Natural killer cell (primary cell): Measurements from ENCODE around the gene PRSS53. TPM values are rescaled to one million over a fixed set of nuclear protein-coding genes. Genes with fewer than 3 reads are reported as not detected.

Source experiments
- ATAC-seq, 3 donors: fragments of 150-1000 bp in 2 of 3; fragments of 200-7000 bp in 1 of 3; cut with Tn5 transposase; 1 replicate in 1 of 3; 2 replicates in 2 of 3; pipeline ENCODE4 v1.10.0; 2021; ENCODE audit warnings: mild to moderate bottlenecking in 2 of 3, moderate library complexity in 2 of 3
- DNase-seq, 2 donors: peaks; one replicate each; pipeline versions ENCODE4 v3.0.0 to v3.0.0-alpha.2; 2013 to 2021; ENCODE audit warnings: mixed read lengths in 1 of 2
- H3K27ac ChIP-seq: one replicate; pipeline ENCODE4 v1.5.1; 2013; ENCODE audit warnings: mild to moderate bottlenecking, low read length
- H3K27me3 ChIP-seq: one replicate; pipeline ENCODE4 v1.6.1; 2013; ENCODE audit warnings: low read length; ENCODE audit not compliant: control insufficient read depth, insufficient read depth
- H3K36me3 ChIP-seq: one replicate; pipeline ENCODE4 v1.6.1; 2013; ENCODE audit warnings: low read length; ENCODE audit not compliant: control insufficient read depth, insufficient read depth
- H3K4me1 ChIP-seq: one replicate; pipeline ENCODE4 v1.6.1; 2013; ENCODE audit warnings: low read length; ENCODE audit not compliant: control insufficient read depth, insufficient read depth
- H3K4me3 ChIP-seq: one replicate; pipeline ENCODE4 v1.5.1; 2013; ENCODE audit warnings: low read length
- H3K9me3 ChIP-seq: one replicate; pipeline ENCODE4 v1.6.1; 2013; ENCODE audit warnings: low read length; ENCODE audit not compliant: control insufficient read depth, insufficient read depth
- H3K27ac Mint-ChIP-seq, 2 donors: one replicate each; pipeline ENCODE4 v1.8.0; 2022; ENCODE audit warnings: mild to moderate bottlenecking in 2 of 2, mixed read lengths in 2 of 2, moderate library complexity in 1 of 2
- H3K27me3 Mint-ChIP-seq, 2 donors: one replicate each; pipeline ENCODE4 v1.8.0; 2022; ENCODE audit warnings: low read depth in 2 of 2, mixed read lengths in 2 of 2
- H3K36me3 Mint-ChIP-seq: one replicate; pipeline ENCODE4 v1.8.0; 2022; ENCODE audit warnings: mixed read lengths
- H3K4me1 Mint-ChIP-seq, 2 donors: one replicate each; pipeline ENCODE4 v1.8.0; 2022; ENCODE audit warnings: mixed read lengths in 2 of 2
- H3K4me3 Mint-ChIP-seq: one replicate; pipeline ENCODE4 v1.8.0; 2022; ENCODE audit warnings: mild to moderate bottlenecking, moderate library complexity, mixed read lengths
- H3K9me3 Mint-ChIP-seq, 2 donors: one replicate each; pipeline ENCODE4 v1.8.0; 2022; ENCODE audit warnings: mixed read lengths in 2 of 2
- CTCF ChIP-seq: fragments of 200-600 bp; IDR thresholded peaks from one replicate; pipeline ENCODE4 v1.8.0; 2022; ENCODE audit warnings: antibody characterized with exemption
- WGBS: methylation state at CpG from one replicate; pipeline ENCODE4 v1.1.7; 2013; ENCODE audit warnings: missing lambda C conversion rate; ENCODE audit not compliant: insufficient coverage; 5-methylcytosine and 5-hydroxymethylcytosine counted together
- intact Hi-C: fragments of 100-400 bp; cut with micrococcal nuclease; formaldehyde crosslinking; loops from one replicate; pipeline ENCODE4 v1.14.2; 2022
- total RNA-seq, 4 donors: library from RNA; stranded (reverse); fragments of 120-200 nt in 1 of 4; gene quantifications; one replicate each; pipeline versions ENCODE4 v1.2.3 to v1.2.4, GENCODE V29; 2013 to 2022

PRSS53 gene
- total RNA-seq, 3 donors from 2014 or later (not counting 1 experiment from before 2014, with no cell fraction given), result 4.3 to 7.4 (median 5.1) TPM

DNA sequence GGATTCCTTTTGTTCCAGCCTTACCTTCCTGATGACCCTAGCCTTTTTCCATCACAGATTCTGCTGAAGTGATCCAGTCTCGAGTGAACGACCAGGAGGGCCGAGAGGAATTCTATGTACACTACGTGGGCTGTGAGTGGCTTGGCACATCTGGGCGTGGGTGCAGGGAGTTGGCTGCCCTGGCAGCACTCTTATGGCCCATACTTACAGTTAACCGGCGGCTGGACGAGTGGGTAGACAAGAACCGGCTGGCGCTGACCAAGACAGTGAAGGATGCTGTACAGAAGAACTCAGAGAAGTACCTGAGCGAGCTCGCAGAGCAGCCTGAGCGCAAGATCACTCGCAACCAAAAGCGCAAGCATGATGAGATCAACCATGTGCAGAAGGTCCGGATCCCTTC is 31.4 kb upstream of the PRSS53 start:
- no peak for ATAC-seq
- Histone ChIP-seq H3K36me3 (peaks cover 35% of the 10 kb centered on the region), H3K4me1 (peaks cover 22% of the 10 kb centered on the region), H3K9me3 (no peaks in the 10 kb centered on the region), H3K4me3 (no peak overlapping the region), H3K27ac (no peak overlapping the region), H3K27me3 (no peaks in the 10 kb centered on the region)
- no peak for DNase-seq
- 97% methylated on average over 16 of the region's 16 CpGs for WGBS
- peaks cover 12 to 13% of the 10 kb centered on the region in 2 donors for H3K4me1 Mint-ChIP-seq
- intact Hi-C loops, result no loop called here
- H3K27me3 Mint-ChIP-seq, result no peaks in the 10 kb centered on the region
- no peaks in the 10 kb centered on the region for H3K9me3 Mint-ChIP-seq
- H3K27ac Mint-ChIP-seq, result peak overlapping the region in 1 of 2 donors; percentile 47
- no peak for TF ChIP-seq CTCF
- no peak overlapping the region for H3K4me3 Mint-ChIP-seq
- H3K36me3 Mint-ChIP-seq, result peaks cover 11% of the 10 kb centered on the region

- Mint-ChIP-seq H3K9me3 (no peaks in the 10 kb centered on the region), H3K4me3 (peak overlapping the region; percentile 85), H3K27ac (peak overlapping the region; percentile 81 to 91), H3K36me3 (peaks cover 11% of the 10 kb centered on the region), H3K27me3 (no peaks in the 10 kb centered on the region), H3K4me1 (peaks cover 12 to 16% of the 10 kb centered on the region in 2 donors)
- no peak for TF ChIP-seq CTCF
- peak overlapping the region; percentile 74 for H3K27ac ChIP-seq
- peaks cover 28% of the 10 kb centered on the region for H3K36me3 ChIP-seq
- peak overlapping the region; percentile 39 for H3K4me3 ChIP-seq
- peaks cover 22% of the 10 kb centered on the region for H3K4me1 ChIP-seq
- WGBS, result 66% methylated on average over 9 of the region's 9 CpGs
- no peaks in the 10 kb centered on the region for H3K27me3 ChIP-seq
- no peaks in the 10 kb centered on the region for H3K9me3 ChIP-seq
- ATAC-seq (no peak), DNase-seq (no peak)
- intact Hi-C loops, result loop anchor here (10.0 kb wide), 1 partner anchor 66 kb away; the partner anchor contains the start of gene FUS
Observed at GRCh38 chr16:31118223-31119155, 29.7 kb upstream of the PRSS53 start.

DNA sequence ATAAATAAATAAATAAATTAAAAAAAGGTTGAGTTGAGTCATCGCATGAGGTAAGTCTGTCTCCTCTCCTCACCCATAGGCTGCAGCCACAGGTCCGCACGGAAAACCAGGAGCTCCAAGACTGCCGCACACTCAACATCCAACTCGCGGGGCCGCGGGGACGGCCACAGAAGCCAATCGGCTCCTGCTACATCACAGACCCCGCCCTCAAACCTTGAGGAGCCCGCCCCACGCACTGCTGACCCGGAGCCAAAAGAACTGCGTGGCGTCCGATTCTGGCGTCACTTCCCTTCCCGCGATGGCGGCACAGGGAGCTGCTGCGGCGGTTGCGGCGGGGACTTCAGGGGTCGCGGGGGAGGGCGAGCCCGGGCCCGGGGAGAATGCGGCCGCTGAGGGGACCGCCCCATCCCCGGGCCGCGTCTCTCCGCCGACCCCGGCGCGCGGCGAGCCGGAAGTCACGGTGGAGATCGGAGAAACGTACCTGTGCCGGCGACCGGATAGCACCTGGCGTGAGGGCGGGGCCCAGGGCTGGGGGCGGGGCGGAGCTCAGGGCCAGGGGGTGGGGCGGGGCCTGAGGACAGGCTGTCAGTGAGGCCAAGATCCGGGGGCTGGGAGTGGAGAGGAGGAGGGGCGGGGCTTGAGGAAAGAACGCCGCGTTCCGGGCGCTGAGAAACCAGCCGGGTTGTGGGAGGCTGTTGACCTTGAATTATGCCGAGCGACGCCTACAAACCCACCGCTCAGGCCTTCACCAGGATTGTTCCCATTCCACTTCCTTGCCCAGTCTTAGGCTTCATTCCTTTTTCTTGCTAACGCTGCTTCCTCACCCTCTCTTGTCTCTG is 28.9 kb upstream of the PRSS53 start, which contains the start of gene KAT8:
TSS of gene KAT8 (plus strand) at position 281 of the 839 bp plus-strand sequence. CDS start at position 299, 18 bp downstream.
- no peak for TF ChIP-seq CTCF
- WGBS, result under 1% methylated on average over 65 of the region's 68 CpGs
- DNase-seq, result peak; percentile 93 to 98
- Mint-ChIP-seq H3K27me3 (no peaks in the 10 kb centered on the region), H3K9me3 (no peaks in the 10 kb centered on the region), H3K27ac (peak within 1 kb of the TSS; percentile 81 to 91), H3K36me3 (peaks cover 11% of the 10 kb centered on the region), H3K4me1 (peaks cover 12 to 17% of the 10 kb centered on the region in 2 donors), H3K4me3 (peak within 1 kb of the TSS; percentile 85)
- Histone ChIP-seq H3K9me3 (no peaks in the 10 kb centered on the region), H3K4me3 (peak within 1 kb of the TSS; percentile 39), H3K36me3 (peaks cover 27% of the 10 kb centered on the region), H3K27ac (peak within 1 kb of the TSS; percentile 74), H3K27me3 (no peaks in the 10 kb centered on the region), H3K4me1 (peaks cover 27% of the 10 kb centered on the region)
- intact Hi-C loops, result loop anchor here (1.0 to 10.0 kb wide), 2 partner anchors 43 to 67 kb away; partner anchors contain the start of genes FUS, ZNF646 and ZNF668
- peak; percentile 92 to 97 (median 92) for ATAC-seq
